GM12878 (cell line): ENCODE results near the gene CCDC57. TPM values are rescaled to one million over a fixed set of nuclear protein-coding genes. Genes with fewer than 3 reads are reported as not detected.
A peak's percentile ranks its signal among the peaks of the same experiment; 100 is the strongest.

Experiments
- ATAC-seq: fragments of 200-7000 bp; cut with Tn5 transposase; 3 replicates; pipeline ENCODE4 v1.9.1; 2020; ENCODE audit warnings: mild to moderate bottlenecking, moderate library complexity
- BruUV-seq: library from RNA; stranded (reverse); fragments of 400-500 nt; replicated peaks from 2 replicates; lab custom pipeline; 2021; lab: Mats Ljungman, UMichigan
- CTCF ChIA-PET: fragments of 300-600 bp; sonication (Branson Sonifier 250); formaldehyde crosslinking; extraction: SDS; loops from one replicate; lab custom pipeline; 2021; ENCODE audit warnings: inconsistent platforms; lab: Yijun Ruan, JAX
- POLR2A ChIA-PET: fragments of 350-600 bp; formaldehyde crosslinking; extraction: SDS; loops from one replicate; lab custom pipeline; 2021; ENCODE audit warnings: inconsistent platforms; lab: Charles Lee
- RAD21 ChIA-PET: fragments of 300-600 bp; sonication (Branson Sonifier 250); formaldehyde crosslinking; loops from one replicate; lab custom pipeline; 2023; ENCODE audit warnings: antibody characterized with exemption; ENCODE audit not compliant: unreplicated experiment; lab: Charles Lee
- SMC1A ChIA-PET: fragments of 300-600 bp; sonication (Branson Sonifier 250); formaldehyde crosslinking; loops from one replicate; lab custom pipeline; 2023; ENCODE audit not compliant: unreplicated experiment, uncharacterized antibody; lab: Charles Lee
- DNase-seq: peaks from one replicate; pipeline ENCODE4 v3.0.0-alpha.2; 2011; ENCODE audit warnings: low read depth, low spot score
- FAIRE-seq: peaks from 3 replicates; lab custom pipeline; 2011; peaks lifted over from hg19 to GRCh38; lab: Jason Lieb, UNC
- H2AFZ ChIP-seq: 2 replicates; pipeline ENCODE4 v1.6.0; 2011; ENCODE audit warnings: low read depth, low read length, control low read depth; ENCODE audit not compliant: control insufficient read depth
- H3K27ac ChIP-seq: 2 replicates; pipeline ENCODE4 v1.5.1; 2011; ENCODE audit warnings: control low read depth; ENCODE audit not compliant: control insufficient read depth, insufficient read depth
- H3K27me3 ChIP-seq, 2 experiments: replicated peaks in 1 of 2; 2 replicates each; pipeline versions ENCODE4 v1.6.0 to v1.6.1; 2011; ENCODE audit warnings: low read length in 1 of 2; ENCODE audit not compliant: control insufficient read depth in 2 of 2, insufficient read depth in 2 of 2
- H3K36me3 ChIP-seq, 2 experiments: 2 replicates each; pipeline ENCODE4 v1.5.1; 2011; ENCODE audit warnings: low read length in 1 of 2; ENCODE audit not compliant: control insufficient read depth in 2 of 2, insufficient read depth in 2 of 2
- H3K4me1 ChIP-seq: 2 replicates; pipeline ENCODE4 v1.6.1; 2011; ENCODE audit warnings: mild to moderate bottlenecking, low read length, moderate library complexity, mixed read lengths; ENCODE audit not compliant: control insufficient read depth, insufficient read depth
- H3K4me2 ChIP-seq: 2 replicates; pipeline ENCODE4 v1.6.0; 2011; ENCODE audit warnings: control low read depth; ENCODE audit not compliant: control insufficient read depth, insufficient read depth
- H3K4me3 ChIP-seq: fragments of 200-600 bp; sonication (generic); 2 replicates; pipeline ENCODE4 v1.5.1; 2016
- H3K79me2 ChIP-seq: 2 replicates; pipeline ENCODE4 v1.6.0; 2011; ENCODE audit warnings: low read length; ENCODE audit not compliant: control insufficient read depth, insufficient read depth
- H3K9ac ChIP-seq: 2 replicates; pipeline ENCODE4 v1.8.0; 2011; ENCODE audit warnings: low read length, control low read depth, mixed read lengths; ENCODE audit not compliant: control insufficient read depth, insufficient read depth
- H3K9me3 ChIP-seq: replicated peaks from 3 replicates; pipeline ENCODE4 v1.5.1; 2011; ENCODE audit warnings: mild to moderate bottlenecking, low read length; ENCODE audit not compliant: control insufficient read depth, insufficient read depth
- H4K20me1 ChIP-seq: 2 replicates; pipeline ENCODE4 v1.6.0; 2011; ENCODE audit not compliant: control insufficient read depth, insufficient read depth
- CREB1 ChIP-seq: IDR thresholded peaks from 2 replicates; pipeline ENCODE4 v1.6.1; 2012; ENCODE audit warnings: low read depth, mild to moderate bottlenecking, inconsistent platforms
- JUNB ChIP-seq: IDR thresholded peaks from 2 replicates; pipeline ENCODE4 v1.6.1; 2016; ENCODE audit warnings: antibody characterized with exemption, mild to moderate bottlenecking
- POLR2A ChIP-seq: IDR thresholded peaks from 2 replicates; pipeline ENCODE4 v1.6.1; 2011; ENCODE audit warnings: low read depth, mild to moderate bottlenecking, low read length
- POLR2AphosphoS5 ChIP-seq: IDR thresholded peaks from 2 replicates; pipeline ENCODE4 v1.6.1; 2011; ENCODE audit warnings: mild to moderate bottlenecking, low read length, inconsistent platforms
- POU2F2 ChIP-seq: IDR thresholded peaks from 3 replicates; pipeline ENCODE4 v1.6.1; 2011; ENCODE audit warnings: low read depth, mild to moderate bottlenecking, low read length, borderline replicate concordance
- TAF1 ChIP-seq: IDR thresholded peaks from 2 replicates; pipeline ENCODE4 v1.6.1; 2011; ENCODE audit warnings: mild to moderate bottlenecking, low read depth, low read length, borderline replicate concordance
- WGBS: methylation state at CpG from one replicate; pipeline ENCODE4 v1.1.6; 2016; ENCODE audit warnings: low lambda C conversion rate; ENCODE audit not compliant: insufficient replicate concordance, insufficient coverage; ENCODE audit errors: missing lambda C conversion rate; 5-methylcytosine and 5-hydroxymethylcytosine counted together
- in situ Hi-C: fragments of 300-500 bp; cut with MboI; formaldehyde crosslinking; loops from 9 replicates; pipeline ENCODE4 v1.14.3; 2018; ENCODE audit warnings: mixed read lengths
- intact Hi-C: fragments of 100-400 bp; cut with micrococcal nuclease; formaldehyde crosslinking; loops from one replicate; pipeline ENCODE4 v1.14.2; 2022; ENCODE audit not compliant: unreplicated experiment
- polyA plus RNA-seq, 11 experiments: library from polyadenylated mRNA; depleted of rRNA in 4 of 11; unstranded in 6 of 11; stranded (reverse) in 5 of 11; fragments of >200 nt; fragmentation: Nextera tagmentation in 4 of 11; fragmentation: Illumina TruSeq in 1 of 11; extraction: Ambion mirVana in 4 of 11; extraction: Trizol in 1 of 11; gene quantifications; 1 replicate in 1 of 11; 2 replicates in 10 of 11; pipeline versions ENCODE4 v1.2.1 to v1.2.3, GENCODE V29; 2011 to 2016; ENCODE audit warnings: inconsistent platforms in 2 of 11, missing spikeins in 2 of 11, low read depth in 1 of 11
- total RNA-seq, 4 experiments: library from RNA; depleted of rRNA in 3 of 4; stranded (reverse); fragments of >200 nt in 3 of 4; fragmentation: Illumina TruSeq in 1 of 4; extraction: Trizol in 1 of 4; gene quantifications; 2 replicates each; pipeline versions ENCODE4 v1.2.1 to v1.2.3, GENCODE V29; 2013 to 2021
- TF ChIP-seq, protein P1 (sequence below): IDR thresholded peaks from 2 replicates; pipeline ENCODE4 v1.6.1; 2011; ENCODE audit warnings: borderline replicate concordance, low read depth, mild to moderate bottlenecking, moderate library complexity, low read length; ENCODE audit not compliant: insufficient read depth, poor library complexity, severe bottlenecking
- TF ChIP-seq, protein P2 (sequence below): fragments of 450-650 bp; IDR thresholded peaks from 2 replicates; pipeline ENCODE4 v1.6.1; 2017; ENCODE audit warnings: mild to moderate bottlenecking, moderate library complexity
- TF ChIP-seq, protein P3 (sequence below): IDR thresholded peaks from 2 replicates; pipeline ENCODE4 v1.6.1; 2012; ENCODE audit warnings: low read depth, low read length, improper control_type of control experiment

Gene CCDC57
- total and polyA plus RNA-seq, 10 of the 15 experiments (the other 5 are each of a cell fraction or from before 2014, with no cell fraction given) = 5.4 to 123 (median 45.8) TPM

GRCh38 chr17:82076785-82077591, 135.7 kb downstream of the CCDC57 start (continued):
- TF ChIP-seq, protein P1, sequence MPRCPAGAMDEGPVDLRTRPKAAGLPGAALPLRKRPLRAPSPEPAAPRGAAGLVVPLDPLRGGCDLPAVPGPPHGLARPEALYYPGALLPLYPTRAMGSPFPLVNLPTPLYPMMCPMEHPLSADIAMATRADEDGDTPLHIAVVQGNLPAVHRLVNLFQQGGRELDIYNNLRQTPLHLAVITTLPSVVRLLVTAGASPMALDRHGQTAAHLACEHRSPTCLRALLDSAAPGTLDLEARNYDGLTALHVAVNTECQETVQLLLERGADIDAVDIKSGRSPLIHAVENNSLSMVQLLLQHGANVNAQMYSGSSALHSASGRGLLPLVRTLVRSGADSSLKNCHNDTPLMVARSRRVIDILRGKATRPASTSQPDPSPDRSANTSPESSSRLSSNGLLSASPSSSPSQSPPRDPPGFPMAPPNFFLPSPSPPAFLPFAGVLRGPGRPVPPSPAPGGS = peak; percentile 8
- TF ChIP-seq POLR2AphosphoS5 = peak; percentile 57; the same call in 1 of the 2 replicates
- TF ChIP-seq, all 136 proteins: peak for 4

GRCh38 chr17:82076018-82076784, 136.4 kb downstream of the CCDC57 start:
- RAD21 ChIA-PET = interaction anchor here (0.9 kb wide), 1 partner anchor 44 kb away, joined by 3 read pairs; the partner anchor contains the start of gene RAC3

More at GRCh38 chr17:82076018-82076784, 136.4 kb downstream of the CCDC57 start:
- Histone ChIP-seq H4K20me1 (no peaks in the 10 kb centered on the region), H3K4me3 (no peak overlapping the region), H3K27me3 (no peaks in the 10 kb centered on the region), H3K4me1 (no peaks in the 10 kb centered on the region), H3K4me2 (no peak overlapping the region), H2AFZ (no peak overlapping the region), H3K27ac (no peak overlapping the region), H3K36me3 (peaks cover under 1 to 18% of the 10 kb centered on the region in 2 experiments; a peak in 2 of 4 replicates), H3K9ac (no peak overlapping the region), H3K79me2 (no peaks in the 10 kb centered on the region), H3K9me3 (no peaks in the 10 kb centered on the region)
- in situ Hi-C loops = no loop called here
- TF ChIP-seq POLR2A (peak; percentile 26; the same call in 1 of the 2 replicates), POU2F2 (peak; percentile 6; the same call in 1 of the 3 replicates), JUNB (no peak), CREB1 (no peak), TAF1 (no peak)
- TF ChIP-seq, protein P2, sequence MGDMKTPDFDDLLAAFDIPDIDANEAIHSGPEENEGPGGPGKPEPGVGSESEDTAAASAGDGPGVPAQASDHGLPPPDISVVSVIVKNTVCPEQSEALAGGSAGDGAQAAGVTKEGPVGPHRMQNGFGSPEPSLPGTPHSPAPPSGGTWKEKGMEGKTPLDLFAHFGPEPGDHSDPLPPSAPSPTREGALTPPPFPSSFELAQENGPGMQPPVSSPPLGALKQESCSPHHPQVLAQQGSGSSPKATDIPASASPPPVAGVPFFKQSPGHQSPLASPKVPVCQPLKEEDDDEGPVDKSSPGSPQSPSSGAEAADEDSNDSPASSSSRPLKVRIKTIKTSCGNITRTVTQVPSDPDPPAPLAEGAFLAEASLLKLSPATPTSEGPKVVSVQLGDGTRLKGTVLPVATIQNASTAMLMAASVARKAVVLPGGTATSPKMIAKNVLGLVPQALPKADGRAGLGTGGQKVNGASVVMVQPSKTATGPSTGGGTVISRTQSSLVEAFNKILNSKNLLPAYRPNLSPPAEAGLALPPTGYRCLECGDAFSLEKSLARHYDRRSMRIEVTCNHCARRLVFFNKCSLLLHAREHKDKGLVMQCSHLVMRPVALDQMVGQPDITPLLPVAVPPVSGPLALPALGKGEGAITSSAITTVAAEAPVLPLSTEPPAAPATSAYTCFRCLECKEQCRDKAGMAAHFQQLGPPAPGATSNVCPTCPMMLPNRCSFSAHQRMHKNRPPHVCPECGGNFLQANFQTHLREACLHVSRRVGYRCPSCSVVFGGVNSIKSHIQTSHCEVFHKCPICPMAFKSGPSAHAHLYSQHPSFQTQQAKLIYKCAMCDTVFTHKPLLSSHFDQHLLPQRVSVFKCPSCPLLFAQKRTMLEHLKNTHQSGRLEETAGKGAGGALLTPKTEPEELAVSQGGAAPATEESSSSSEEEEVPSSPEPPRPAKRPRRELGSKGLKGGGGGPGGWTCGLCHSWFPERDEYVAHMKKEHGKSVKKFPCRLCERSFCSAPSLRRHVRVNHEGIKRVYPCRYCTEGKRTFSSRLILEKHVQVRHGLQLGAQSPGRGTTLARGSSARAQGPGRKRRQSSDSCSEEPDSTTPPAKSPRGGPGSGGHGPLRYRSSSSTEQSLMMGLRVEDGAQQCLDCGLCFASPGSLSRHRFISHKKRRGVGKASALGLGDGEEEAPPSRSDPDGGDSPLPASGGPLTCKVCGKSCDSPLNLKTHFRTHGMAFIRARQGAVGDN = no peak
- TF ChIP-seq, protein P3, sequence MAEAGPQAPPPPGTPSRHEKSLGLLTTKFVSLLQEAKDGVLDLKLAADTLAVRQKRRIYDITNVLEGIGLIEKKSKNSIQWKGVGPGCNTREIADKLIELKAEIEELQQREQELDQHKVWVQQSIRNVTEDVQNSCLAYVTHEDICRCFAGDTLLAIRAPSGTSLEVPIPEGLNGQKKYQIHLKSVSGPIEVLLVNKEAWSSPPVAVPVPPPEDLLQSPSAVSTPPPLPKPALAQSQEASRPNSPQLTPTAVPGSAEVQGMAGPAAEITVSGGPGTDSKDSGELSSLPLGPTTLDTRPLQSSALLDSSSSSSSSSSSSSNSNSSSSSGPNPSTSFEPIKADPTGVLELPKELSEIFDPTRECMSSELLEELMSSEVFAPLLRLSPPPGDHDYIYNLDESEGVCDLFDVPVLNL = no peak
- intact Hi-C loops = no loop called here
- CTCF ChIA-PET = interaction anchor here (0.6 kb wide), 2 partner anchors 27 to 128 kb away, joined by 3 read pairs; no protein-coding TSS in a partner anchor
- ATAC-seq = no peak; the same call in 2 of the 3 replicates
- SMC1A ChIA-PET = no interaction called here
- DNase-seq = no peak
- POLR2A ChIA-PET = no interaction called here
- BruUV-seq = no TSS peak
- WGBS = 52% methylated on average over 25 of the region's 25 CpGs
- FAIRE-seq = no peak
